H1 (cell line): ENCODE data around the gene PCGF3. TPM values are rescaled to one million over a fixed set of nuclear protein-coding genes. Genes with fewer than 3 reads are reported as not detected.
A peak's percentile ranks its signal among the peaks of the same experiment; 100 is the strongest.

Experiments
- CTCF ChIA-PET: fragments of 300-600 bp; sonication (Branson Sonifier 250); formaldehyde crosslinking; loops from one replicate; lab custom pipeline; 2021; ENCODE audit not compliant: partially characterized antibody; lab: Charles Lee
- POLR2A ChIA-PET: fragments of 300-600 bp; sonication (Branson Sonifier 250); formaldehyde crosslinking; loops from one replicate; lab custom pipeline; 2021; ENCODE audit warnings: inconsistent platforms; ENCODE audit not compliant: partially characterized antibody; lab: Charles Lee
- DNase-seq, 2 experiments: peaks; one replicate each; pipeline versions ENCODE4 v3.0.0 to v3.0.0-alpha.2; 2010 to 2022; ENCODE audit warnings: low spot score in 2 of 2, low read depth in 1 of 2, mixed read lengths in 1 of 2
- FAIRE-seq: peaks from 2 replicates; lab custom pipeline; 2011; peaks lifted over from hg19 to GRCh38; lab: Jason Lieb, UNC
- H2AFZ ChIP-seq: 2 replicates; pipeline ENCODE4 v1.8.1; 2012; ENCODE audit warnings: low read length, inconsistent platforms
- H2AK5ac ChIP-seq: 2 replicates; pipeline ENCODE4 v1.6.1; 2013; ENCODE audit warnings: low read depth, low read length
- H2BK120ac ChIP-seq: replicated peaks from 2 replicates; pipeline ENCODE3; 2013; ENCODE audit warnings: low read depth, low read length, inconsistent platforms
- H2BK12ac ChIP-seq: 2 replicates; pipeline ENCODE4 v1.6.1; 2013; ENCODE audit warnings: low read depth, low read length
- H2BK15ac ChIP-seq: 2 replicates; pipeline ENCODE4 v1.6.1; 2013; ENCODE audit warnings: low read length
- H2BK20ac ChIP-seq: 2 replicates; pipeline ENCODE4 v1.6.1; 2013; ENCODE audit warnings: low read length
- H2BK5ac ChIP-seq: 2 replicates; pipeline ENCODE4 v1.6.1; 2013; ENCODE audit warnings: low read depth, low read length
- H3K14ac ChIP-seq: 2 replicates; pipeline ENCODE4 v1.6.1; 2013; ENCODE audit warnings: inconsistent platforms; ENCODE audit not compliant: insufficient read length
- H3K18ac ChIP-seq: 2 replicates; pipeline ENCODE4 v1.6.1; 2013; ENCODE audit warnings: low read length; ENCODE audit errors: extremely low read depth
- H3K23ac ChIP-seq: 2 replicates; pipeline ENCODE4 v1.6.1; 2013; ENCODE audit warnings: inconsistent platforms; ENCODE audit not compliant: insufficient read length
- H3K23me2 ChIP-seq: 2 replicates; pipeline ENCODE4 v1.6.1; 2013; ENCODE audit warnings: low read depth, low read length
- H3K27ac ChIP-seq: 2 replicates; pipeline ENCODE4 v1.6.1; 2011; ENCODE audit warnings: low read depth, low read length, inconsistent platforms
- H3K27me3 ChIP-seq, 4 experiments: replicated peaks in 1 of 4; 1 replicate in 1 of 4; 2 replicates in 3 of 4; pipeline versions ENCODE4 v1.6.1 to v1.8.1; 2011 to 2013; ENCODE audit warnings: low read length in 3 of 4, mild to moderate bottlenecking in 3 of 4, inconsistent platforms in 2 of 4, mixed read lengths in 2 of 4, moderate library complexity in 1 of 4; ENCODE audit not compliant: control insufficient read depth in 3 of 4, insufficient read depth in 3 of 4; ENCODE audit errors: extremely low read depth in 1 of 4
- H3K36me3 ChIP-seq, 4 experiments: 2 replicates each; pipeline versions ENCODE4 v1.6.1 to v1.8.1; 2011 to 2013; ENCODE audit warnings: mild to moderate bottlenecking in 4 of 4, low read length in 3 of 4, moderate library complexity in 2 of 4, control low read depth in 1 of 4, inconsistent platforms in 1 of 4; ENCODE audit not compliant: insufficient read depth in 4 of 4, control insufficient read depth in 2 of 4
- H3K4ac ChIP-seq: replicated peaks from 2 replicates; pipeline ENCODE3; 2013; ENCODE audit warnings: low read length, low read depth, mixed read lengths, inconsistent platforms; ENCODE audit not compliant: insufficient read length
- H3K4me1 ChIP-seq, 4 experiments: replicated peaks in 1 of 4; 1 replicate in 1 of 4; 2 replicates in 3 of 4; pipeline versions ENCODE4 v1.6.1 to v1.8.1; 2011 to 2013; ENCODE audit warnings: low read length in 3 of 4, inconsistent platforms in 2 of 4, mixed read lengths in 1 of 4; ENCODE audit not compliant: insufficient read depth in 4 of 4, control insufficient read depth in 3 of 4
- H3K4me2 ChIP-seq, 2 experiments: 2 replicates each; pipeline versions ENCODE4 v1.6.1 to v1.8.1; 2011 to 2013; ENCODE audit warnings: low read depth in 2 of 2, low read length in 2 of 2, control low read depth in 1 of 2, inconsistent platforms in 1 of 2, mild to moderate bottlenecking in 1 of 2; ENCODE audit not compliant: insufficient read depth in 1 of 2
- H3K4me3 ChIP-seq, 4 experiments: fragments of 200-600, 300-600 bp in 1 of 4; sonication (generic), shearing (Covaris generic), sonication (Bioruptor Twin) in 1 of 4; 2 replicates each; pipeline versions ENCODE4 v1.5.1 to v1.8.1; 2011 to 2016; ENCODE audit warnings: low read length in 4 of 4, low read depth in 3 of 4, control low read depth in 2 of 4, inconsistent platforms in 2 of 4, mild to moderate bottlenecking in 2 of 4, mixed read lengths in 1 of 4, moderate library complexity in 1 of 4; ENCODE audit not compliant: insufficient read depth in 2 of 4; ENCODE audit errors: extremely low read depth in 1 of 4
- H3K56ac ChIP-seq: replicated peaks from 2 replicates; pipeline ENCODE3; 2013; ENCODE audit warnings: low read depth, mild to moderate bottlenecking, mixed read lengths, low read length, inconsistent platforms; ENCODE audit not compliant: insufficient read length
- H3K79me1 ChIP-seq: 2 replicates; pipeline ENCODE4 v1.6.1; 2013; ENCODE audit warnings: low read depth, low read length, control low read depth
- H3K79me2 ChIP-seq, 2 experiments: 2 replicates each; pipeline versions ENCODE4 v1.6.1 to v1.8.1; 2012 to 2013; ENCODE audit warnings: low read length in 2 of 2, mild to moderate bottlenecking in 2 of 2, inconsistent platforms in 1 of 2; ENCODE audit not compliant: insufficient read depth in 2 of 2, control insufficient read depth in 1 of 2
- H3K9ac ChIP-seq, 4 experiments: replicated peaks in 1 of 4; 1 replicate in 1 of 4; 2 replicates in 3 of 4; pipeline versions ENCODE4 v1.6.1 to v1.8.1; 2011 to 2013; ENCODE audit warnings: low read depth in 3 of 4, low read length in 3 of 4, control low read depth in 2 of 4, mild to moderate bottlenecking in 2 of 4, moderate library complexity in 2 of 4, inconsistent platforms in 1 of 4; ENCODE audit errors: extremely low read depth in 1 of 4
- H3K9me3 ChIP-seq, 2 experiments: 2 replicates each; pipeline versions ENCODE4 v1.6.1 to v1.8.1; 2012 to 2013; ENCODE audit warnings: mild to moderate bottlenecking in 2 of 2, moderate library complexity in 2 of 2, control low read depth in 1 of 2, inconsistent platforms in 1 of 2, low read depth in 1 of 2, low read length in 1 of 2, mixed read lengths in 1 of 2; ENCODE audit not compliant: insufficient read depth in 2 of 2
- H4K20me1 ChIP-seq, 2 experiments: replicated peaks in 1 of 2; 2 replicates each; pipeline versions ENCODE3 to v1.8.1; 2011 to 2013; ENCODE audit warnings: inconsistent platforms in 2 of 2, low read length in 2 of 2, mild to moderate bottlenecking in 1 of 2; ENCODE audit not compliant: insufficient read depth in 2 of 2, control insufficient read depth in 1 of 2
- H4K5ac ChIP-seq: 2 replicates; pipeline ENCODE4 v1.6.1; 2013; ENCODE audit warnings: low read length, low read depth, mixed read lengths, inconsistent platforms; ENCODE audit not compliant: insufficient read length
- H4K8ac ChIP-seq: 2 replicates; pipeline ENCODE4 v1.8.0; 2013; ENCODE audit warnings: mild to moderate bottlenecking, moderate library complexity, low read length, inconsistent platforms; ENCODE audit not compliant: insufficient read depth; ENCODE audit errors: extremely low read depth
- H4K91ac ChIP-seq: replicated peaks from 2 replicates; pipeline ENCODE3; 2013; ENCODE audit warnings: low read length, mixed read lengths, inconsistent platforms; ENCODE audit not compliant: insufficient read length
- BCL11A ChIP-seq, 2 experiments: IDR thresholded peaks; one replicate each; pipeline ENCODE4 v1.6.1; 2011; ENCODE audit warnings: low read depth in 2 of 2, low read length in 2 of 2, mild to moderate bottlenecking in 2 of 2
- CHD1 ChIP-seq: IDR thresholded peaks from 2 replicates; pipeline ENCODE4 v1.6.1; 2012; ENCODE audit warnings: low read depth, low read length, improper control_type of control experiment
- EP300 ChIP-seq, 2 experiments: IDR thresholded peaks; 1 replicate in 1 of 2; 2 replicates in 1 of 2; pipeline ENCODE4 v1.6.1; 2011 to 2012; ENCODE audit warnings: low read depth in 2 of 2, low read length in 2 of 2, mild to moderate bottlenecking in 2 of 2, borderline replicate concordance in 1 of 2, inconsistent platforms in 1 of 2, moderate library complexity in 1 of 2
- EZH2 ChIP-seq: fragments of 200-600 bp; sonication (generic); IDR thresholded peaks from 2 replicates; pipeline ENCODE4 v1.7.1; 2012; ENCODE audit warnings: low read depth, mild to moderate bottlenecking, moderate library complexity, low read length, inconsistent platforms; ENCODE audit not compliant: severe bottlenecking
- NANOG ChIP-seq: IDR thresholded peaks from 2 replicates; pipeline ENCODE4 v1.6.1; 2011; ENCODE audit warnings: low read length, low read depth, mild to moderate bottlenecking, inconsistent platforms; ENCODE audit not compliant: insufficient read depth, poor library complexity, severe bottlenecking
- TBP ChIP-seq: IDR thresholded peaks from 2 replicates; pipeline ENCODE4 v1.6.1; 2011; ENCODE audit warnings: low read depth, low read length, improper control_type of control experiment
- TEAD4 ChIP-seq: IDR thresholded peaks from 2 replicates; pipeline ENCODE4 v1.6.1; 2012; ENCODE audit warnings: low read depth, low read length, inconsistent platforms, mixed read lengths
- WGBS, 2 experiments: shearing (Covaris generic) in 1 of 2; methylation state at CpG; one replicate each; pipeline versions ENCODE4 v1.1.6 to v1.1.7; 2013 to 2015; ENCODE audit warnings: low lambda C conversion rate in 2 of 2, mixed read lengths in 2 of 2, inconsistent platforms in 1 of 2, low coverage in 1 of 2, missing lambda C conversion rate in 1 of 2; ENCODE audit not compliant: insufficient replicate concordance in 2 of 2, insufficient coverage in 1 of 2, insufficient read length in 1 of 2; ENCODE audit errors: extremely low coverage in 1 of 2, missing lambda C conversion rate in 1 of 2; 5-methylcytosine and 5-hydroxymethylcytosine counted together
- polyA plus RNA-seq, 7 experiments: library from polyadenylated mRNA; depleted of rRNA in 3 of 7; stranded (reverse) in 5 of 7; unstranded in 2 of 7; fragments of >200 nt in 5 of 7; fragments of 200-250 nt in 2 of 7; gene quantifications; 1 replicate in 5 of 7; 2 replicates in 1 of 7; 4 replicates in 1 of 7; pipeline versions ENCODE4 v1.2.1 to v1.2.3, GENCODE V29; 2011 to 2013; ENCODE audit warnings: missing spikeins in 2 of 7, mixed read lengths in 2 of 7
- total RNA-seq: library from RNA; stranded (reverse); fragmentation: NEBNext Ultra II Directional; extraction: Animal tissue kit (Norgen Biotek cat#: 25700); gene quantifications from 2 replicates; pipeline ENCODE4 v1.2.1, GENCODE V29; 2021
- TF ChIP-seq, protein P1 (sequence below): IDR thresholded peaks from 2 replicates; pipeline ENCODE4 v1.6.1; 2011; ENCODE audit warnings: low read length, improper control_type of control experiment

Gene PCGF3
- total and polyA plus RNA-seq, 2 of the 8 experiments (the other 6 are each of a cell fraction or from before 2014, with no cell fraction given): 52.7 to 52.9 TPM

DNA sequence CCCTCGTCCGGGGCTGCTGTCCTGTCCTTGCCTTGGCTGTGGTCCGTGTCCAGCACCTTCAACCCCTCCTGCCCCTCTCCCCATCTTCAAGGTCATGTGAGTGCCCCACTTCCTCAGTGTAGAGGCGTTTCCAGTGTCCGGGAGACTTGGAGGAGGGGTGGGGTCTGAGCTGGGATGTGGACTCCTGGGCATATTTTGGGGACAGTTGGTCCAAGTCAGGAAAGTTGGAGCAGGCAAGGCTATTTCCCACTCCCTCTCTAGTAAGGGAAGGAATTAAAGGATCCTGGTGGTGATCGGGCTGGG lies 3.0 kb downstream of the PCGF3 start:
- Histone ChIP-seq H3K79me1 (peaks cover 22% of the 10 kb centered on the region), H3K23ac (no peak overlapping the region), H4K8ac (no peak overlapping the region), H3K56ac (no peak overlapping the region), H3K4me2 (peak overlapping the region in 1 of 2 experiments; percentile 5; a peak in 1 of 4 replicates), H4K20me1 (peaks cover 16 to 37% of the 10 kb centered on the region in 2 experiments), H3K9me3 (no peaks in the 10 kb centered on the region), H4K91ac (no peak overlapping the region), H3K18ac (no peak overlapping the region), H3K14ac (no peak overlapping the region), H2BK20ac (no peak overlapping the region), H2BK15ac (no peak overlapping the region), H2BK120ac (no peak overlapping the region), H3K36me3 (peaks cover 0 to 6% (median 0%) of the 10 kb centered on the region in 4 experiments; a peak in 2 of 8 replicates), H3K4ac (no peak overlapping the region), H2AFZ (no peak overlapping the region), H2BK5ac (no peak overlapping the region), H3K9ac (no peak overlapping the region), H3K27ac (no peak overlapping the region), H2BK12ac (no peak overlapping the region), H3K27me3 (peaks cover 0 to 4% (median under 1%) of the 10 kb centered on the region in 4 experiments; a peak in 3 of 7 replicates), H4K5ac (no peak overlapping the region), H3K4me1 (peaks cover 0 to 8% (median 5%) of the 10 kb centered on the region in 4 experiments; a peak in 5 of 7 replicates), H3K4me3 (no peak overlapping the region), H3K79me2 (peaks cover 16 to 67% of the 10 kb centered on the region in 2 experiments), H3K23me2 (peaks cover 12% of the 10 kb centered on the region; the same call in 1 of the 2 replicates), H2AK5ac (no peak overlapping the region)
- no peak for DNase-seq
- 95% methylated on average over 6 of the region's 6 CpGs; no CpG with 5 or more reads in 1 of the 2 experiments for WGBS, 2 experiments
- ChIA-PET CTCF (interaction anchor here (1.8 kb wide), 1 partner anchor 24 kb away, joined by 8 read pairs; no protein-coding TSS in a partner anchor), POLR2A (interaction anchor here (0.8 to 1.0 kb wide), 2 partner anchors 21 to 24 kb away, joined by 3 read pairs; no protein-coding TSS in a partner anchor)
- no peak for FAIRE-seq
- TF ChIP-seq NANOG (no peak), EP300 (IDR thresholded peaks at IDR 0.05; ENCODE audit: borderline replicate concordance in 1 of 2, low read depth in 2 of 2, low read length in 2 of 2) (no peak), BCL11A (IDR thresholded peaks at IDR 0.05; ENCODE audit: low read depth in 2 of 2, low read length in 2 of 2) (no peak), EZH2 (no peak), CHD1 (no peak), TBP (no peak), TEAD4 (no peak)
- TF ChIP-seq, protein P1, sequence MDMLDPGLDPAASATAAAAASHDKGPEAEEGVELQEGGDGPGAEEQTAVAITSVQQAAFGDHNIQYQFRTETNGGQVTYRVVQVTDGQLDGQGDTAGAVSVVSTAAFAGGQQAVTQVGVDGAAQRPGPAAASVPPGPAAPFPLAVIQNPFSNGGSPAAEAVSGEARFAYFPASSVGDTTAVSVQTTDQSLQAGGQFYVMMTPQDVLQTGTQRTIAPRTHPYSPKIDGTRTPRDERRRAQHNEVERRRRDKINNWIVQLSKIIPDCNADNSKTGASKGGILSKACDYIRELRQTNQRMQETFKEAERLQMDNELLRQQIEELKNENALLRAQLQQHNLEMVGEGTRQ: no peak
